ENCODE data around the gene TSPAN16.

DNA sequence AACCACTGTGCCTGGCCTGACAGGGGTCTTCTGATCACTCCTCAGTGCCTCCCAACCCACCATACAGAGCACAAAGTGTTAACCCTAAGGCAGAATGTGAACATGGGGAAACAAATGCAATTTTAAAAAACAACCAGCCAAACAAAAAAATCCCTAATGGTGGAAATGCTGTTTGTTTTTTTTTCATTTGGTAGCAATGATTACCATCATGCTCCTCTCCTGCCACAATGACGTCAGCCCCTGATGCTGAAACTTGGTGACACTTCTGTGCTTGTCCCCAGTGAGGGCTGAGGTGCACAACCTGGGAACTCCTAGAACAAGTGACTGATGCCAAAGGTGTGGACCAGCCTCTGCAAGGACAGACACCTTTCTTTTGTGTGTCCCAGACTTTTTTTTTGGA is 4.0 kb upstream of the TSPAN16 start:
- TF ChIP-seq, protein P1, sequence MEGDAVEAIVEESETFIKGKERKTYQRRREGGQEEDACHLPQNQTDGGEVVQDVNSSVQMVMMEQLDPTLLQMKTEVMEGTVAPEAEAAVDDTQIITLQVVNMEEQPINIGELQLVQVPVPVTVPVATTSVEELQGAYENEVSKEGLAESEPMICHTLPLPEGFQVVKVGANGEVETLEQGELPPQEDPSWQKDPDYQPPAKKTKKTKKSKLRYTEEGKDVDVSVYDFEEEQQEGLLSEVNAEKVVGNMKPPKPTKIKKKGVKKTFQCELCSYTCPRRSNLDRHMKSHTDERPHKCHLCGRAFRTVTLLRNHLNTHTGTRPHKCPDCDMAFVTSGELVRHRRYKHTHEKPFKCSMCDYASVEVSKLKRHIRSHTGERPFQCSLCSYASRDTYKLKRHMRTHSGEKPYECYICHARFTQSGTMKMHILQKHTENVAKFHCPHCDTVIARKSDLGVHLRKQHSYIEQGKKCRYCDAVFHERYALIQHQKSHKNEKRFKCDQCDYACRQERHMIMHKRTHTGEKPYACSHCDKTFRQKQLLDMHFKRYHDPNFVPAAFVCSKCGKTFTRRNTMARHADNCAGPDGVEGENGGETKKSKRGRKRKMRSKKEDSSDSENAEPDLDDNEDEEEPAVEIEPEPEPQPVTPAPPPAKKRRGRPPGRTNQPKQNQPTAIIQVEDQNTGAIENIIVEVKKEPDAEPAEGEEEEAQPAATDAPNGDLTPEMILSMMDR (IDR thresholded peaks at IDR 0.05) = no peak
- no peak for TF ChIP-seq POLR2A (IDR thresholded peaks at IDR 0.05)
